Measurements from ENCODE around the gene RLF. TPM values are rescaled to one million over a fixed set of nuclear protein-coding genes. Genes with fewer than 3 reads are reported as not detected.
A peak's percentile ranks its signal among the peaks of the same experiment; 100 is the strongest.

RLF gene
- total RNA-seq, 6 experiments from 2014 or later, result 7.2 to 10.2 (median 8.8) TPM

GRCh38 chr1:40258445-40258769 lies 97.2 kb downstream of the RLF start:
- peak overlapping the region; percentile 99 for H3K27ac Mint-ChIP-seq
- no peak for DNase-seq
- peaks cover 2% of the 10 kb centered on the region; the same call in 1 of the 2 replicates for H3K27me3 Mint-ChIP-seq (ENCODE audit: insufficient read depth)
- H3K9me3 Mint-ChIP-seq, result no peaks in the 10 kb centered on the region
- peaks cover 33% of the 10 kb centered on the region for H3K4me1 Mint-ChIP-seq (ENCODE audit: low read depth)
- TF ChIP-seq CTCF (IDR thresholded peaks at IDR 0.05), result no peak
- H3K36me3 Mint-ChIP-seq (ENCODE audit: low read depth), result peaks cover 18% of the 10 kb centered on the region
- peak overlapping the region; percentile 96 for H3K4me3 Mint-ChIP-seq

GRCh38 chr1:40264354-40264781 lies 103.2 kb downstream of the RLF start:
- Mint-ChIP-seq H3K27me3 (ENCODE audit: insufficient read depth) (no peaks in the 10 kb centered on the region), H3K36me3 (ENCODE audit: low read depth) (peaks cover 27% of the 10 kb centered on the region), H3K4me3 (no peak overlapping the region), H3K27ac (no peak overlapping the region), H3K9me3 (no peaks in the 10 kb centered on the region), H3K4me1 (ENCODE audit: low read depth) (peaks cover 49% of the 10 kb centered on the region)
- no peak for DNase-seq
- TF ChIP-seq CTCF (IDR thresholded peaks at IDR 0.05), result no peak

- Mint-ChIP-seq H3K4me1 (ENCODE audit: low read depth) (peaks cover 57% of the 10 kb centered on the region), H3K4me3 (no peak overlapping the region), H3K27me3 (ENCODE audit: insufficient read depth) (no peaks in the 10 kb centered on the region), H3K36me3 (ENCODE audit: low read depth) (peaks cover 34% of the 10 kb centered on the region), H3K9me3 (no peaks in the 10 kb centered on the region), H3K27ac (no peak overlapping the region)
- TF ChIP-seq CTCF (IDR thresholded peaks at IDR 0.05), result no peak
- no peak for DNase-seq
Observed at GRCh38 chr1:40265298-40265697, 104.1 kb downstream of the RLF start.

- Mint-ChIP-seq H3K27ac (peak overlapping the region; percentile 84), H3K4me1 (ENCODE audit: low read depth) (peaks cover 57% of the 10 kb centered on the region), H3K36me3 (ENCODE audit: low read depth) (peaks cover 33% of the 10 kb centered on the region), H3K4me3 (no peak overlapping the region), H3K27me3 (ENCODE audit: insufficient read depth) (no peaks in the 10 kb centered on the region), H3K9me3 (no peaks in the 10 kb centered on the region)
- TF ChIP-seq CTCF (IDR thresholded peaks at IDR 0.05), result no peak
- DNase-seq, result no peak
Observed at GRCh38 chr1:40265919-40266318, 104.7 kb downstream of the RLF start.

- H3K4me3 Mint-ChIP-seq, result no peak overlapping the region
- H3K36me3 Mint-ChIP-seq (ENCODE audit: low read depth), result peaks cover 37% of the 10 kb centered on the region
- TF ChIP-seq CTCF (IDR thresholded peaks at IDR 0.05), result no peak
- H3K27me3 Mint-ChIP-seq (ENCODE audit: insufficient read depth), result no peaks in the 10 kb centered on the region
- no peaks in the 10 kb centered on the region for H3K9me3 Mint-ChIP-seq
- peaks cover 55% of the 10 kb centered on the region for H3K4me1 Mint-ChIP-seq (ENCODE audit: low read depth)
- peak overlapping the region; percentile 97 for H3K27ac Mint-ChIP-seq
- no peak for DNase-seq
Observed at GRCh38 chr1:40266786-40267535, 105.8 kb downstream of the RLF start.
